ENCODE results near the gene MCRS1.

The MCRS1 gene

GRCh38 chr12:49582850-49583249 lies 14.9 kb upstream of the MCRS1 start:
- DNase-seq (ENCODE audit: low read depth in 2 of 2), result no peak

GRCh38 chr12:49582201-49582600 lies 14.3 kb upstream of the MCRS1 start:
- no peak for DNase-seq (ENCODE audit: low read depth in 2 of 2)

GRCh38 chr12:49580572-49581535 lies 12.9 kb upstream of the MCRS1 start:
- DNase-seq (ENCODE audit: low read depth in 2 of 2), result peak; percentile 34 to 43

- DNase-seq (ENCODE audit: low read depth in 2 of 2), result no peak
Measured at GRCh38 chr12:49578471-49579112, 10.7 kb upstream of the MCRS1 start.

- no peak for DNase-seq (ENCODE audit: low read depth in 2 of 2)
Measured at GRCh38 chr12:49577589-49578315, 9.8 kb upstream of the MCRS1 start.

- DNase-seq (ENCODE audit: low read depth in 2 of 2), result no peak
Measured at GRCh38 chr12:49568442-49569162, 660 bp upstream of the MCRS1 start.

- DNase-seq (ENCODE audit: low read depth in 2 of 2), result no peak
Measured at GRCh38 chr12:49567302-49567610, 686 bp downstream of the MCRS1 start.

- DNase-seq (ENCODE audit: low read depth in 2 of 2), result no peak
Measured at GRCh38 chr12:49566361-49566760, 1.6 kb downstream of the MCRS1 start.

GRCh38 chr12:49565406-49566265 lies 2.3 kb downstream of the MCRS1 start:
- no peak for DNase-seq (ENCODE audit: low read depth in 2 of 2)

- DNase-seq (ENCODE audit: low read depth in 2 of 2), result no peak
Measured at GRCh38 chr12:49564686-49565405, 3.1 kb downstream of the MCRS1 start.

GRCh38 chr12:49563951-49564685 lies 3.8 kb downstream of the MCRS1 start:
- DNase-seq (ENCODE audit: low read depth in 2 of 2), result no peak

- DNase-seq (ENCODE audit: low read depth in 2 of 2), result no peak
Measured at GRCh38 chr12:49562831-49563230, 5.1 kb downstream of the MCRS1 start.

GRCh38 chr12:49562233-49562632 lies 5.7 kb downstream of the MCRS1 start:
- no peak for DNase-seq (ENCODE audit: low read depth in 2 of 2)

- DNase-seq (ENCODE audit: low read depth in 2 of 2), result no peak
Measured at GRCh38 chr12:49560695-49561094, 7.2 kb downstream of the MCRS1 start.

- no peak for DNase-seq (ENCODE audit: low read depth in 2 of 2)
Measured at GRCh38 chr12:49559011-49559675, 8.8 kb downstream of the MCRS1 start.

GRCh38 chr12:49558526-49558925 lies 9.4 kb downstream of the MCRS1 start:
- no peak for DNase-seq (ENCODE audit: low read depth in 2 of 2)

- DNase-seq (ENCODE audit: low read depth in 2 of 2), result no peak
Measured at GRCh38 chr12:49557917-49558215, 10.1 kb downstream of the MCRS1 start.

- no peak for DNase-seq (ENCODE audit: low read depth in 2 of 2)
Measured at GRCh38 chr12:49557187-49557916, 10.6 kb downstream of the MCRS1 start.
